Placental pericyte (primary cell): Measurements from ENCODE around the gene SNAPC2. TPM values are rescaled to one million over a fixed set of nuclear protein-coding genes. Genes with fewer than 3 reads are reported as not detected.

Source experiments
- total RNA-seq: library from RNA; depleted of rRNA; stranded (reverse); fragments of >200 nt; gene quantifications from 2 replicates; pipeline ENCODE4 v1.2.3, GENCODE V29; 2012

The SNAPC2 gene
- 21.0 and 31.1 TPM in 2 replicates for total RNA-seq

GRCh38 chr19:7919610-7920518 is at the start of gene SNAPC2:
Gene SNAPC2 (plus strand): TSS chr19:7920338. CDS start chr19:7920367, 29 bp downstream.

GRCh38 chr19:7874076-7874896 is 45.9 kb upstream of the SNAPC2 start, which contains the start of gene PRR36:
Gene PRR36 (minus strand): TSS chr19:7874390. CDS start chr19:7873689, 701 bp downstream.

GRCh38 chr19:7888145-7888825 is 31.9 kb upstream of the SNAPC2 start, which contains the start of gene LRRC8E:
Gene LRRC8E (plus strand): TSS chr19:7888510. CDS start chr19:7895604, 7,094 bp downstream.

GRCh38 chr19:7903244-7904073 is 16.7 kb upstream of the SNAPC2 start, which contains the start of gene MAP2K7:
Gene MAP2K7 (plus strand): TSS chr19:7903877. CDS start chr19:7903945, 68 bp downstream.

GRCh38 chr19:7914598-7915045 is 5.5 kb upstream of the SNAPC2 start, which contains the start of gene TGFBR3L:
Gene TGFBR3L (plus strand): TSS chr19:7914830.

GRCh38 chr19:7926021-7926726 is 6.0 kb downstream of the SNAPC2 start, which contains the start of gene CTXN1:
Gene CTXN1 (minus strand): TSS chr19:7926135. CDS start chr19:7925538, 597 bp downstream.

GRCh38 chr19:7943444-7944176 is 23.5 kb downstream of the SNAPC2 start, which contains the start of gene TIMM44:
Gene TIMM44 (minus strand): TSS chr19:7943666. CDS start chr19:7943651, 15 bp downstream.

Other genes starting within 250 kb of the SNAPC2 start
- not detected in 2 replicates for gene MCEMP1, start 243.2 kb upstream of the SNAPC2 start, total RNA-seq
- gene TRAPPC5, start 239.5 kb upstream of the SNAPC2 start, total RNA-seq = 37.9 and 42.7 TPM in 2 replicates
- not detected in 2 replicates for gene FCER2, start 218.2 kb upstream of the SNAPC2 start, total RNA-seq
- gene CLEC4G, start 188.2 kb upstream of the SNAPC2 start, total RNA-seq = not detected in 2 replicates
- 0.14 TPM in 1 of 2 replicates, not detected in the other for gene CD209, start 172.8 kb upstream of the SNAPC2 start, total RNA-seq
- gene CLEC4M, start 157.1 kb upstream of the SNAPC2 start, total RNA-seq = not detected in 2 replicates
- 27.8 and 39.2 TPM in 2 replicates for gene EVI5L, start 90.1 kb upstream of the SNAPC2 start, total RNA-seq
- not detected in 2 replicates for gene PRR36, start 45.9 kb upstream of the SNAPC2 start, total RNA-seq
- gene LRRC8E, start 31.8 kb upstream of the SNAPC2 start, total RNA-seq = 2.6 and 5.3 TPM in 2 replicates
- 13.8 and 14.6 TPM in 2 replicates for gene MAP2K7, start 16.5 kb upstream of the SNAPC2 start, total RNA-seq
- gene TGFBR3L, start 5.5 kb upstream of the SNAPC2 start, total RNA-seq = 0.86 and 1.3 TPM in 2 replicates
- 0.88 and 4.6 TPM in 2 replicates for gene CTXN1, start 5.8 kb downstream of the SNAPC2 start, total RNA-seq
- 46.7 and 81.0 TPM in 2 replicates for gene TIMM44, start 23.3 kb downstream of the SNAPC2 start, total RNA-seq
- 33.3 and 65.7 TPM in 2 replicates for gene ELAVL1, start 85.3 kb downstream of the SNAPC2 start, total RNA-seq
- not detected in 2 replicates for gene CCL25, start 132.4 kb downstream of the SNAPC2 start, total RNA-seq
- gene FBN3, start 229.3 kb downstream of the SNAPC2 start, total RNA-seq = not detected in 2 replicates